Activated CD4-positive, alpha-beta T cell treated with anti-CD3 and anti-CD28 coated beads, Interleukin-2, amount 50 U/mL, for 1 hour (primary cell): ENCODE measurements around the gene PRKAA1.
"Not testable (repeated sequence)": the region's sequence is repeated elsewhere in the genome, so short reads cannot be mapped to it uniquely, and the experiment has no call there.

Source experiments
- DNase-seq: peaks from one replicate; pipeline ENCODE4 v3.0.0-alpha.2; 2020

PRKAA1 gene

GRCh38 chr5:40720069-40720468 is 78.1 kb downstream of the PRKAA1 start:
- no peak for DNase-seq

- DNase-seq: no peak
These were observed 80.9 kb downstream of the PRKAA1 start for GRCh38 chr5:40717281-40717680.

DNA sequence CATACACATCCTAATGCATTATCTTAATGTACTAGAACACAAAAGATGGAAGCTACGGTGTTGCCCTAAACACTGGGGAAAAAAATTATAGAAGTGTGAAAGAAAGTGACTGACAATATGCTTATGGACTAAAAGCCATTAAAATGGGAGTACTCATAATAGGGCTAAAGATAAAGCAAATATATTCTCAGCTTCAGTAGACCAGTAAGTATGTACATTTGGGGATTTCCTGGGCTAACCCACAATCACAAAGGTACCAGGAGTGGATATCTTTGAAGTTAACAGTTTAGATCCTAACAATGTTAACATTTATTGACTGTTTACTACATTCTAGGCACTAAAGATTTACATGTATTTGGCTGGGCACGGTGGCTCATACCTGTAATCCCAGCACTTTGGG is 81.6 kb downstream of the PRKAA1 start:
- no peak for DNase-seq

GRCh38 chr5:40716000-40716399 is 82.2 kb downstream of the PRKAA1 start:
- DNase-seq: no peak

DNA sequence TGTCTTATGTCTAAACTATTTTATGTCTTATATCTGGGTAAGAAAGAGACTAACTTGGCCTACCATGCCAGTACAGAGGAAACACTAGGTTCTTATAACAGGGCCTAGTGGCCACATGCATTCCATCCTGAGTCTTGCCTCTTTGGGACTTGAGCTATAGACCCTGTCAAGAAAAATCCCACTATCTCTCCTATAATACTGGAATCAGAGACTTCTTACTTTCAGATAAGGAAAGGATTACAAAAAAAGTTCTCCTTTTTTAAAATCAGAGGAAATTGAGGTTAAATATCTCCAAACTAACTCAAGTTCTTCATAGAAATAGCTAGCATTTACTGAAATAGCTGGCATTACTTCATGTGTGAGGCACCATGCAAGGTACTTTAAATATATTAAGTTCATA is 84.2 kb downstream of the PRKAA1 start:
- no peak for DNase-seq

- not testable (repeated sequence) for DNase-seq
These were observed 87.6 kb downstream of the PRKAA1 start for GRCh38 chr5:40710575-40710974.
